Activated CD8-positive, alpha-beta memory T cell treated with anti-CD3 and anti-CD28 coated beads for 24 hours (primary cell): ENCODE data around the gene VAMP2.
"Not testable (repeated sequence)": the region's sequence is repeated elsewhere in the genome, so short reads cannot be mapped to it uniquely, and the experiment has no call there.

Experiments used
- DNase-seq: peaks from one replicate; pipeline ENCODE4 v3.0.0-alpha.2; 2020

VAMP2 gene

DNA sequence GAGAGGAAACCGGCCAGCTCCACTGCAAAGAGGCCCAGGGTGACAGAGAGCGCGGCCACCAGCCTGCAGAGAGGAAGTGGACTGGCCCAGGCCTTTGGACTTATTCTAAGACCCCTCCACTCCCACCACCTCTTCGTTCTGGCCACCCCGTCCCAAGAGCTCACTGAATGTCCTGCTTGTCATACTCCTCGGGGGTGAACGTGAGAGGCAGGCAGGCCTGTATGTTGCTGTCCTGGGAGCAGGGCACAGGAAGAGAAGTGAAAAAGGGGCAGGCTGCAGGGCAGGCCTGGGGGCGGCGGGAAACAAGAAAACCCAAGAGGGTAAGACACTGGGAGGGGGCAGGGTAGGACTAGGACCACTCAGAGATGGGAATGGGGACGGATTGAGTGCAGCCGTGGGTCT lies 13.0 kb upstream of the VAMP2 start:
- DNase-seq = no peak

DNA sequence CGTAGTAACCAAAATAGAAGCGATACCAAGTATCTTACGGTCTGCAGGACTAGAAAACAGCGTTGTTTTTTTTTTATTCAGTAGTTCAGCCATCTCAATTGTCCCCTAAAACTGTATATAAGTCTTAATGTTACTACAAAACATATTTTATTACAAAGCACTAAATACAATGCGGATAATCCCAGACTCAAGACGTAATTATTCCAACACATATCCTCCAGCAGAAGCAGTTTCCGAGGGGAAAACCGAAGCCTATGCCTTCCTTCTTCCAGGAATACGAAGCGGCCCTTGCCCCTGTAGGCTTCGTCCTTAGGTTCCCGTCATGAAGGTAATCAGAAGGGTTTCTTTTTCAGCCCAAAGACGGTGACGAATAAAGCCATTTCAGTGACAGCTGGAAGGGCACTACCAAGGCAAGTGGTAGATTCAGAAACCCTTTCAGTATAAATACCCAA lies 11.1 kb upstream of the VAMP2 start:
- DNase-seq = peak; percentile 62

DNA sequence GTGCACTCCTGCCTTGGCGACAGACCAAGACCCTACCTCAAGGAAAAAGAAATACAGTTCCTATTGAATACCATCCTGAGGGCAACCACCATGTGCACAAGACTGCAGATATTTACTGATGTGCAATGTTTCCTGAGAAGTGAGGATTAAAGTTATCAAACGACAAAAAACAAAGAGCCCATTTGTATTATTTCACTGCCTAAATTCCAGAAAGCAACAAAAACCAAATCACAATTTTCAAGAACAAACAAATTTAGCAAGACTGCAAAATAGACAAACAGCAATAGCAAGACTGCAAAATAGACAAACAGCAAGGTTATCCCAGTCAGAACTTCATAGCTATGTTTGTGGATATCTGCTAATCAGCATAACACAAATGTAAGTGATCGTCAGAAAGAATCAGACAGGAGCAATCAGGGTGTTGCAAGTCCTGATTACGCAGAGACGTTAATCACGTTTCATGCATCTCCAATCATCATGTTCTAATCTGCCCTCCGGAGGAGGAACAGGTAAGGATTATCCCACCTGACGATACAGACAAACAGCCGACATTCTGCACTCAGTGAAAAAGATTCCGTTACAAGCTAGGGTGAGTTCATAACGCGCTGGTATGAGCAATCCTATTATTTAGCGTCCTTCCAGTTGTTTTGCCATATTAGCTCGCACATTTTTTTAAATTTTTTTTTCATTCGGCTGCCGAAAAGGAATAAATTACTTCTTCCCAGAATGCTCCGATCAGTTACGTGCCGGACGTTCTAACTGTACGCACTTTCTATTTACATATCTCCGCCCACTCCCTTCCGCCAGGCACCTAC lies 10.5 kb upstream of the VAMP2 start:
- peak; percentile 87 for DNase-seq

DNA sequence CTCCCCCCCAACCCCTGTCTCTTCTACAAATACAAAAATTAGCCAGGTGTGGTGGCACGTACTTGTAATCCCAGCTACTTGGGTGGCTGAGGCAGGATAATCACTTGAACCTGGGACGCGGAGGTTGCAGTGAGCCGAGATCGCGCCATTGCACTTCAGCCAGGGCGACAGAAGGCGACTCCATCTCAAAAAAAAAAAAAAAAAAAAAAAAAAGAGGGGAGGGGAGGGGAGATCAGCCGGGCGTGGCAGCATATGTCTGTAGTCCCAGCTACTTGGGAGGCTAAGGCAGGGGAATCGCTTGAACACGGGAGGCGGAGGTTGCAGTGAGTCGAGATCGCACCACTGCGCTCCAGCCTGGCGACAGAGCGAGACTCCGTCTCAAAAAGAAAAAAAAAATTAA lies 7.4 kb upstream of the VAMP2 start:
- not testable (repeated sequence) for DNase-seq

- no peak for DNase-seq
Measured at GRCh38 chr17:8167526-8167925, 4.8 kb upstream of the VAMP2 start.

DNA sequence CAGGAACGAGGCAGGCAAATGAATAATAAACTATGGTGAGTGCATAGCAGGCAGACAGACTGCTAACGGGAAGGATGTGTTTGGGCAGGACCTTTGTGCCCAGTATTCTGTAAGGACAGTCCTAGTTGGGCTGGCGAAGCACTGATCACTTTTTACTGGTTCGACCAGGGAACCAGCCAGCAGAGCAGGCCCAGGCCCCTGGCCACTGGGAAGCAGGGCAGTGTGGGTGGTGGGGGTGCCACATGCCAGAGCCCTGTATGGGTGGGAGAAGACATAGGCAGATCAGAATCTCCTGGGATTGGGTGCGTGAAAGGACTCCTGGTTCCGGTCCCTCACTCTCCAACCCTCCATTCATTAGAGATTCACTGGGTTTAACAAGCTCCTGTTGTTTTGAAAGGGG lies 4.0 kb upstream of the VAMP2 start:
- DNase-seq = no peak

DNA sequence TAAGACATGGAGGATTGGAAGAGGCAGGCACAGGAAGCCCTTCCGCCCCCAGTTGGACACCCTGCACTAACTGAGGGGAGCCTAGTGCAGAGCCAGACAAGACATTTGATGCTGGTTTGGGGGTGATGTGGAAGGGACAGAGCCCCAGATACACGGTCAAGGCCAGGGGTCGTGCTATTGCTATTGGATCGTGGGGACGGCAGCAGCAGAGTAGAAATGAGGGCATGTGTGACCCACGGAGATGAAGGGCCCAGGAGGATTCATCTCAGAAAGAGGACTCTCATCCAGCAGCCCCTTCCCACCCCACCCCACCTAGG lies 2.0 kb upstream of the VAMP2 start:
- no peak for DNase-seq

DNA sequence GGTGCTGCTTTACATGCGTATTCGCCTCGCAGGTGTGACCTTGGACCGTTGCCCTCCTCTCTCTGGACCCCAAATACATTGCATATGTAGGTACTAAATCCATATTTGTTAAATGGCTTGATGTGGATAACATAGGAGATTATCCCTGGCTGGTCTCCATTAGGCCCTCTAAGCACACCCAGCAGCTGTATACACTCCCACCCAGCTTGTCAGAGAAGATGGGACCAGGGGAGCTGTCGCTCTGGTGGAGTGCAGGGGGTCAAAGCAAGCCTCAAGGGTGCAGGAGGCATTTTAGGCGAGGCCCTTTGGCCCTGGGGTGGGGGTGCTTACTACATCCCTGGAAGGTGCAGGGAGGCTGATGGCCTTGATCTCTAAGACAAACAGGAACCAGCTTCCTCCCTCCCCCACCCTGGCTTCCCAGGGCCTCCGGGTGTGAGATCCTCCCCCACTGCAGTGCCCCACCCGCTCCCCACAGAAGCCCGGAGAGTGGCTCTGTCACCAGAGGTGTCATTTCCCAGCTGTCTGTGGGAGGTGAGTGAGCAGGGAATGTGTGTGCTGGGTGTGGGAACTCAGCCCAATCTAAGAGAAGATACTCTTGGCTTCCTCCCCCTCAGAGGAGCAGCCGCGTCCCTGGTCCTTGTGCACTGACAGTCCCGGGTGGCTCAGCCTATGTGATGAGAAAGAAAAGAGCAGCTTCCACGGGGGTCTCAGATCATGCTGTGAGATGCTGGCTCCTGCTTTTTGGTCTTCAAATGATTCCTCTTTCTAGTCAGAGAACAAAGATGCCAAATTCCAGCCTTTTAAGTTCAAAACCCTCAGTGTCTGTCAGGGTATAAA lies 1.4 kb upstream of the VAMP2 start:
- peak; percentile 88 for DNase-seq

DNA sequence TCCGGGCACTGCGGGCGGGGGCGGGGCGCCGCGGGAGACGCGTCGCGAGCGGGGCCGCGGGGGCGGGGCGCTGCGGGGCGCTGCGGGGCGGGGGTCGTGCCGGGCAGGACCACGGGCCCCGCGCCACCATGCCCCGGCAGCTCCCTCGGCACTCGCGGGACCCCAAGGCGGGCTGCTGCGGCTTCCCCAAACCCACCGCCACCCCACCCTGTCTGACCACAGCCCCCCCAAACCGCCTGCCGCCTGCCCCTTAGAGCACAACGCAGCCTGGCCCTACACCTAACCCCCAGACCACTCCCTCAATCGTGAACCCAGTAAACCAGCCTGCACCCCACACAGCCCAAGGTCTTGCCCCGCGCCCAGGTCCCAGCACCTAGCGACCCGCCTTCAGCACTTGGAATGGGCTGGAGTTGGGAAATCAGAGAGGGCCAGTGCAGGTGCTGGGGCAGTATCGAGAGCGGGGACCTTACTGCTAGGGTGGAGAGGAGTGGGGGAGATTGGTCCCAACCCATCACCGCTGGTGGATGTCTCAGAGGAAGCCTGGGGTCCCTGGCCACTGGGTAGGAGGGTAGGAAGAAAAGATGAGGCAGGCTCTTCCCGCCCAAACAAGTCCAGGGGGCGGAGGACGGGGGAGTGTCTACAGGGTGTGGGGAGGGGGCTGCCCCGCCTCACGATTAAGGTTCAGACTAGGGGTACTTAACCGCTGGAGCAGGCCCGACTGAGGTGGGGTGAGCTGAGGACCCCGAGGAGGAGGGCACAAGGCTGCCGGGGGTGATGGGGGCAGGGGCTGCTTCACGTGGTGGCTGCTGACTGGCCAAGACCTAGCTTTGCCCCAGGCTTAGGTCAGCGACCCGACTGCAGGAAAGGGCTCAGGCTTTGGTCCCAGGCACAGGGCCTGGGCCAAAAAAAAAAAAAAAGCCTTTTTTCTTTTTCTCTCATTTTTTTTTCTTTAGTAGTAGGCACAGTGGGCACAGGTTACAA lies 539 bp upstream of the VAMP2 start:
- peak; percentile 79 for DNase-seq

- DNase-seq = no peak
Measured at GRCh38 chr17:8161289-8162232, 1.2 kb downstream of the VAMP2 start.

GRCh38 chr17:8160741-8161221 lies 2.0 kb downstream of the VAMP2 start:
- DNase-seq = peak; percentile 56

GRCh38 chr17:8160224-8160577 lies 2.5 kb downstream of the VAMP2 start:
- DNase-seq = no peak

DNA sequence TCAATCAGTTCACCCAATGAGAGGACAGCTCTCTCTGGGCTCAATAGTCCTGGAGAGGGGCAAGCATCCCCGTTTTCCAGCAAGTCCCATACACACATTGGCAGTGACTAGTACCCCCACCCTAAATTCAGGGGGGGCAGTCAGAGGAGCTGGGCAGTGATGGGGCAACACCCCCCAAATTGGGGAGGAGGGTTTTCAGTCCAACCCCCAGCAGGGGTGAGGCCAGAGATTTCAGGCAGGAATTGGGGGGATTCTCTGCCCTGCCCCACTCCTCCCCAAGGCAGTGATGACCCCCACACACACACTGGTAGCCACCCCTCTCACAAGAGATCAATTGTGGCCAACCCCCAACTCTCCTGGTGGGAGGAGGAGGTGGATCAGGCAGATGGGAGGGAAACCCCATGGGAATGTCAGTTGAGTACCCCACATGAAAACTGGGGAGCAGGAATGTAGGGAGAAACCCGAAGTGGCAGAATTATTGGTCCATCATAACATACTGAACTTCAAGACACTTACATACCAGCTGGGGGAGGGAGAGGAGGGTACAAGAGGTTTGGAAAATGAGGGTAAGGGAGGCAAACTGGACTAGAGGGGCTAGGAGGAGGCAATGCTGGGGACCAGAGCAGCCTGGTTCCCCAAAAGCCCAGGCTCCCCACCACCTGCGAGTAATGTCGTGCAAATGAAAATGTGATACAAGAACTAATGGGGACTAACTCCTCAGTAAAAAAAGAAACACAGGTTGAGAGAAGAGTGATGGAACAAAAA lies 3.1 kb downstream of the VAMP2 start:
- DNase-seq = no peak

DNA sequence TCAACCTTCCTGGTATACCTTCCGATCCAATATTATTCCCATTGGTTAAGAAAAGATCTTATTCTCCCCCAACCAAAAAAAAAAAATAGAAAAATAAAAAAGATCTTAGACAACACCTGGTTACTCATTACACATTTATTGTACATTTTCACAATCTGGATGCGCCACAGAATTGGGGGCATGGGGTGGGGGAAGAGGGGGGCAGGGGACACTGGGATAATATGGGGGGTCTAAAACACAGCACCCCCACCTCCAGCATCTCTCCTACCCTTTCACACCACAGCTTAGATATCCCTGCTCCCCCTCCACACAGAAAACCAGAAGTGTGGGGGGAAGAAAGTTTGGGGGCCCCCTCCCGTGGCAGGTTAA lies 3.7 kb downstream of the VAMP2 start:
- no peak for DNase-seq

GRCh38 chr17:8158267-8159031 lies 4.3 kb downstream of the VAMP2 start:
- peak; percentile 95 for DNase-seq

DNA sequence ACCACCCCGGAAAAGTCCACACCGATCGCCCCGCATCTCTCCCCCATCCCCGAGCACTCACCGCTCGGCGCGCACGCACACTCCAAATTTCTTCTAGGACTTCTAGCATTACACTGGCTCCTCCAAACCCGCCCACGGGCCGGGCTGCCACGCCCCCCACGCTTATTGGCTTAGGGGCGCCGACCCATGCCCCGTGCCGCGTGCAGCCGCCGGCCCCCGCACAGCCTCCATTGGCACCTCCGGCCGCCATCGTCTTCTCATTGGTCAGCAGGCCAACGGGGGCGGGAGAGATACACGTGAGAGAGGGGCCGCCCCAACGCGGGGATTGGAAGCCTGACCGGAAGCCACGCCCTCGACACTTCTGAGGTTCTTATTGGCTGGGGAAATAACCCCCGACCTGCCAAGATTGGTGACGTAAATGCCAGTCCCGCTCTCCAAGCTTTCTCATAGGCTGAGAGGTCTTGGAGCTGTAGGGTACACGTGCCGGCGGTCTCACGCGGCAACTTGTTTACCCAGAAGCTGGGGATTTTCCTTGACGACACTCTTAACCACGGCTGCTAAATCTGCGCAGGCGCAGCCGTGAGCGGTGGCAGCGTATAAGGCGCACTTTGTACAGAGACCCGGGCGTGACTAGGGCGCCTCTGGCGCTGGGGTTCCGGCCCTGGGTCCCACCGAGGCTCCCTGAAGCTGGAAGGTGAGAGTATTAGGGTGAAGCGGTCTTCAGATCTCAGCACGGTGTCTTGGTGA lies 6.3 kb downstream of the VAMP2 start:
- DNase-seq = peak; percentile 99

- no peak for DNase-seq
Measured at GRCh38 chr17:8155996-8156245, 6.8 kb downstream of the VAMP2 start.

GRCh38 chr17:8155231-8155995 lies 7.3 kb downstream of the VAMP2 start:
- DNase-seq = no peak

DNA sequence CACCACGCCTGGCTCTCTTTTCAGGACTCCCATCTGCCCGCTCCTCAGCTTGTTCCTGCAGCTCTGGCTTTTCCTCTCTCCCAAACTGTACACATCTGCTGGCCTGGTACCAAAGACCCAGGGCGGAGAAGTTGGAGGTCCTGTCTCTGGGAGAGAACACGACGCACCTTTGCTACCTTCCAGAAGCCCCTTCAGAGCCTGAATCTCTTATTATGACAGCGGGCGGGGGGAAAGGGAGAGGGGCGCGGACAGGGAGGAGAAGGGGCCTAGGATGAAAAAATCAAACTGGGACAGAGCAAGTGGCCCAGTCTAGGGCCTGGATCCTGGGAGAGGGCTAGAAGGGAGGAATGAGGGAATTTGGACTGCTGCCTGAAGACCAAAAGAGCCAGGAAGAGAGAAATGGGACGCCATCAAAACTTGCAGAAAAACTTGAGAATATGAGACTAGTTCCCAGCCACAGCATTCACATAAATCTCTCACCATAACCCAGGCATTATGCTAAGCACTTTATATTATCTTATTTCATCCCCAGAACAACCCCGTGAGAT lies 8.1 kb downstream of the VAMP2 start:
- DNase-seq = no peak
